Astrocyte (in vitro differentiated cells and primary cell): ENCODE results near the gene ANO2.

ENCODE experiments used
- EZH2 ChIP-seq: IDR thresholded peaks from 2 replicates; pipeline ENCODE4 v1.6.1; 2012; ENCODE audit warnings: mild to moderate bottlenecking, low read length, inconsistent platforms; ENCODE audit not compliant: insufficient read depth
- TF ChIP-seq, protein P1 (sequence below): IDR thresholded peaks from 2 replicates; pipeline ENCODE4 v1.5.1; 2011; ENCODE audit warnings: low read depth, mild to moderate bottlenecking, inconsistent platforms, low read length, moderate library complexity; ENCODE audit not compliant: insufficient read depth

DNA sequence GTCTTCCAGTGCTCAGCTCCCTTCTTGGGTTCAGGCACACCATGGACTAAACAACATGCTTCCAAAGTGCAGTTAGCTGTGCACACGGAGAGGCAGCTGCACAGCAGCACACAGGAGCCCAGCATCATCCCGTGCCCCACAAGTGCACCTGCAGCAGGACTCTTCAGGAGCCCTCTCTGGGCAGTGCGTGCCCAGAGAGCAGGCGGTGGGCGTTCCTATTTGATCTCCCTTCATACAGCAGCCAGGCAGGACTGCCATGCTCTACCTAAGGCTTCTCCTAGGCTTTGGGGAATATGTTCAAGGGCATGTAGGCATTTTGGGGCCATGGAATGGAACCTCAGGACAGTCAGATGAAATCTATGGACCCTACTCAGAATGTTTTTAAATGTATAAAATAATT lies 35.5 kb downstream of the ANO2 start:
- TF ChIP-seq, protein P1, sequence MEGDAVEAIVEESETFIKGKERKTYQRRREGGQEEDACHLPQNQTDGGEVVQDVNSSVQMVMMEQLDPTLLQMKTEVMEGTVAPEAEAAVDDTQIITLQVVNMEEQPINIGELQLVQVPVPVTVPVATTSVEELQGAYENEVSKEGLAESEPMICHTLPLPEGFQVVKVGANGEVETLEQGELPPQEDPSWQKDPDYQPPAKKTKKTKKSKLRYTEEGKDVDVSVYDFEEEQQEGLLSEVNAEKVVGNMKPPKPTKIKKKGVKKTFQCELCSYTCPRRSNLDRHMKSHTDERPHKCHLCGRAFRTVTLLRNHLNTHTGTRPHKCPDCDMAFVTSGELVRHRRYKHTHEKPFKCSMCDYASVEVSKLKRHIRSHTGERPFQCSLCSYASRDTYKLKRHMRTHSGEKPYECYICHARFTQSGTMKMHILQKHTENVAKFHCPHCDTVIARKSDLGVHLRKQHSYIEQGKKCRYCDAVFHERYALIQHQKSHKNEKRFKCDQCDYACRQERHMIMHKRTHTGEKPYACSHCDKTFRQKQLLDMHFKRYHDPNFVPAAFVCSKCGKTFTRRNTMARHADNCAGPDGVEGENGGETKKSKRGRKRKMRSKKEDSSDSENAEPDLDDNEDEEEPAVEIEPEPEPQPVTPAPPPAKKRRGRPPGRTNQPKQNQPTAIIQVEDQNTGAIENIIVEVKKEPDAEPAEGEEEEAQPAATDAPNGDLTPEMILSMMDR = no peak
- no peak for TF ChIP-seq EZH2
